HepG2 (cell line): ENCODE results near the gene ATP8B2.

Source experiments
- POLR2A ChIP-seq, 2 experiments: IDR thresholded peaks; 2 replicates each; pipeline ENCODE4 v1.6.1; 2011; ENCODE audit warnings: low read depth in 2 of 2, low read length in 2 of 2, mild to moderate bottlenecking in 1 of 2, moderate library complexity in 1 of 2; ENCODE audit not compliant: insufficient read depth in 1 of 2
- ZNF7 ChIP-seq: IDR thresholded peaks from 2 replicates; pipeline ENCODE4 v1.6.1; 2016; ENCODE audit warnings: missing biosample characterization, missing genetic modification reagents
- ZSCAN29 ChIP-seq: sonication (generic); formaldehyde crosslinking; conservative IDR thresholded peaks from 2 replicates; pipeline ENCODE4 v1.4.0; 2020; ENCODE audit warnings: mild to moderate bottlenecking, missing genetic modification reagents
- TF ChIP-seq, protein P1 (sequence below): sonication (generic); formaldehyde crosslinking; IDR thresholded peaks from 2 replicates; pipeline ENCODE4 v1.4.0; 2020; ENCODE audit warnings: missing genetic modification reagents, borderline replicate concordance

DNA sequence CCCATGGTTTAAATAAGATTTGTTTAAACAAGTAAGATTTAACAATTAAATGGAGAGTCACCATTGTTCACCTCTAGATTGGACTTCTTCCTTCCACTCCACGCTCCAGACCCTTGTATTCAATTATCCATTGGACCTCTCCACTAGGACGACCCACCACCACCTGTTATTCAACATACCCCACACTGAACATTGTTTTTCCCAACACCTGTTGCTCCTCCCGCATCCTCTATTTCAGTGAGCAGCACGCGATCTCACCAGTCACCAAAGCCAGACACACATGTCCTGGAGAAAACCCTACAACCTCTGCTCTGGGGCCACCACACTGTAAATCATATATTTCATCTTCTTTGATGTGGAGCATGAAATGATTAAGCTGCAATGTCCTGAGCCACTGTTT lies 28.6 kb downstream of the ATP8B2 start:
- no peak for TF ChIP-seq ZSCAN29
- no peak for TF ChIP-seq POLR2A (IDR thresholded peaks at IDR 0.05; ENCODE audit: insufficient read depth in 1 of 2, low read depth in 2 of 2, low read length in 2 of 2)
- no peak for TF ChIP-seq ZNF7
- TF ChIP-seq, protein P1, sequence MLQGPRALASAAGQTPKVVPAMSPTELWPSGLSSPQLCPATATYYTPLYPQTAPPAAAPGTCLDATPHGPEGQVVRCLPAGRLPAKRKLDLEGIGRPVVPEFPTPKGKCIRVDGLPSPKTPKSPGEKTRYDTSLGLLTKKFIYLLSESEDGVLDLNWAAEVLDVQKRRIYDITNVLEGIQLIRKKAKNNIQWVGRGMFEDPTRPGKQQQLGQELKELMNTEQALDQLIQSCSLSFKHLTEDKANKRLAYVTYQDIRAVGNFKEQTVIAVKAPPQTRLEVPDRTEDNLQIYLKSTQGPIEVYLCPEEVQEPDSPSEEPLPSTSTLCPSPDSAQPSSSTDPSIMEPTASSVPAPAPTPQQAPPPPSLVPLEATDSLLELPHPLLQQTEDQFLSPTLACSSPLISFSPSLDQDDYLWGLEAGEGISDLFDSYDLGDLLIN (CRISPR knock-in tag), result no peak
